ENCODE measurements around the gene OGDH.

Gene OGDH

DNA sequence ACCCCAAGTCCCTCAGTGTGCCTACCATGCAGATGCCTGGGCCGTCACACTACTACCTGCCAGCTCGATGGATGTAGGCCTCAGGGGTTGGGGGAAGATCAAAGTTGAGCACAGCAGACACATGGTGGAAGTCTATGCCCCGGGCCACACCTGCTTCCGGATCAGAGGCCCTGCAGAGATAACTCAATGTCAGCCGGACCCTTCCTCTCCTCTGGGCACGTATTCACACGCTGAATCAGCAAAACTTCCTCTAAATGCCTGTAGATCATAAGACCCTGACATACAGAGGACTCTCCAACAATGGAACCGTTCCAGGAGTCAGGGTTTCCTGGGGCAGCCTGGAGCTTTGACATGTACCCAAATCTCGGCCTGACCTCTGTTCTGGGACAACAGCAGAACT, 36.5 kb upstream of the OGDH start:
- Histone ChIP-seq H3K27ac (ENCODE audit: low read length) (no peak overlapping the region), H3K9me2 (replicated peaks; ENCODE audit: insufficient read depth, low read length) (no peaks in the 10 kb centered on the region), H3F3A (ENCODE audit: insufficient read depth, low read length) (peaks cover 22% of the 10 kb centered on the region; the same call in 1 of the 2 replicates), H3K36me3 (replicated peaks; ENCODE audit: insufficient read depth, low read length) (peaks cover 16% of the 10 kb centered on the region), H3K9me3 (replicated peaks; ENCODE audit: insufficient read depth, low read length) (no peaks in the 10 kb centered on the region), H3K79me2 (ENCODE audit: low read length) (peaks cover 64% of the 10 kb centered on the region), H3K4me2 (ENCODE audit: low read depth, low read length) (no peak overlapping the region), H3K9ac (ENCODE audit: low read length) (no peak overlapping the region), H3K4me3 (ENCODE audit: low read length) (no peak overlapping the region), H2AFZ (ENCODE audit: low read length) (no peak overlapping the region), H4K20me1 (ENCODE audit: insufficient read depth, low read length) (no peaks in the 10 kb centered on the region), H3K4me1 (ENCODE audit: low read length) (peaks cover 6% of the 10 kb centered on the region), H3K27me3 (replicated peaks; ENCODE audit: insufficient read depth, low read length) (no peaks in the 10 kb centered on the region)
- DNase-seq = no peak
- TF ChIP-seq, protein P1, sequence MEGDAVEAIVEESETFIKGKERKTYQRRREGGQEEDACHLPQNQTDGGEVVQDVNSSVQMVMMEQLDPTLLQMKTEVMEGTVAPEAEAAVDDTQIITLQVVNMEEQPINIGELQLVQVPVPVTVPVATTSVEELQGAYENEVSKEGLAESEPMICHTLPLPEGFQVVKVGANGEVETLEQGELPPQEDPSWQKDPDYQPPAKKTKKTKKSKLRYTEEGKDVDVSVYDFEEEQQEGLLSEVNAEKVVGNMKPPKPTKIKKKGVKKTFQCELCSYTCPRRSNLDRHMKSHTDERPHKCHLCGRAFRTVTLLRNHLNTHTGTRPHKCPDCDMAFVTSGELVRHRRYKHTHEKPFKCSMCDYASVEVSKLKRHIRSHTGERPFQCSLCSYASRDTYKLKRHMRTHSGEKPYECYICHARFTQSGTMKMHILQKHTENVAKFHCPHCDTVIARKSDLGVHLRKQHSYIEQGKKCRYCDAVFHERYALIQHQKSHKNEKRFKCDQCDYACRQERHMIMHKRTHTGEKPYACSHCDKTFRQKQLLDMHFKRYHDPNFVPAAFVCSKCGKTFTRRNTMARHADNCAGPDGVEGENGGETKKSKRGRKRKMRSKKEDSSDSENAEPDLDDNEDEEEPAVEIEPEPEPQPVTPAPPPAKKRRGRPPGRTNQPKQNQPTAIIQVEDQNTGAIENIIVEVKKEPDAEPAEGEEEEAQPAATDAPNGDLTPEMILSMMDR (IDR thresholded peaks at IDR 0.05; ENCODE audit: low read length) = no peak
- TF ChIP-seq EZH2phosphoT487 (IDR thresholded peaks at IDR 0.05; ENCODE audit: low read length) = no peak
- no peak for TF ChIP-seq EZH2 (optimal IDR thresholded peaks at IDR 0.05; ENCODE audit: low read depth, low read length)

DNA sequence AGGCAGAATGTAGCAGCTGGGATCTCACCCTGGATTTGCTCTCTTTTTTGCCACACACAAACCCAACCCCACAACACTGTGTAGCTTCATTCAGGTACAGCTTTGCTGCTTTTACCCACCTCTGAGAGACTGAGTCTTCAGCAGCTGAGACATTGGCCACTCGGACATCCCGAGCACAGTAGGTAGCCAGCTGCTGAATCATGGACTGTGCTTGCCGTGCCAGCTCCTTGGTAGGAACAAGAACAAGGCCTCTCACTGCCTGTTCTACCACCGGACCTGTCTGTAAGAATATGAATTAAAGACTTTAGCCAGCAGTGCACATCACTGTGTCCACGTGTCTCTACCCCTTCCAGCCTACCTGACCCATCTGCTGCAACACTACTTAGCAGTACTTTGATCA, 33.7 kb upstream of the OGDH start:
- Histone ChIP-seq H3K9me3 (replicated peaks; ENCODE audit: insufficient read depth, low read length) (no peaks in the 10 kb centered on the region), H3K4me2 (ENCODE audit: low read depth, low read length) (peak overlapping the region; percentile 59), H3K4me3 (ENCODE audit: low read length) (peak overlapping the region; percentile 95), H3K9me2 (replicated peaks; ENCODE audit: insufficient read depth, low read length) (no peaks in the 10 kb centered on the region), H3K9ac (ENCODE audit: low read length) (peak overlapping the region; percentile 93), H3K4me1 (ENCODE audit: low read length) (peaks cover 8% of the 10 kb centered on the region), H4K20me1 (ENCODE audit: insufficient read depth, low read length) (no peaks in the 10 kb centered on the region), H3K27me3 (replicated peaks; ENCODE audit: insufficient read depth, low read length) (no peaks in the 10 kb centered on the region), H2AFZ (ENCODE audit: low read length) (no peak overlapping the region), H3K79me2 (ENCODE audit: low read length) (peaks cover 63% of the 10 kb centered on the region), H3F3A (ENCODE audit: insufficient read depth, low read length) (peaks cover 14% of the 10 kb centered on the region; the same call in 1 of the 2 replicates), H3K27ac (ENCODE audit: low read length) (no peak overlapping the region), H3K36me3 (replicated peaks; ENCODE audit: insufficient read depth, low read length) (peaks cover 14% of the 10 kb centered on the region)
- no peak for TF ChIP-seq EZH2phosphoT487 (IDR thresholded peaks at IDR 0.05; ENCODE audit: low read length)
- TF ChIP-seq EZH2 (optimal IDR thresholded peaks at IDR 0.05; ENCODE audit: low read depth, low read length) = no peak
- TF ChIP-seq, protein P1 (IDR thresholded peaks at IDR 0.05; ENCODE audit: low read length) = no peak
- no peak for DNase-seq

DNA sequence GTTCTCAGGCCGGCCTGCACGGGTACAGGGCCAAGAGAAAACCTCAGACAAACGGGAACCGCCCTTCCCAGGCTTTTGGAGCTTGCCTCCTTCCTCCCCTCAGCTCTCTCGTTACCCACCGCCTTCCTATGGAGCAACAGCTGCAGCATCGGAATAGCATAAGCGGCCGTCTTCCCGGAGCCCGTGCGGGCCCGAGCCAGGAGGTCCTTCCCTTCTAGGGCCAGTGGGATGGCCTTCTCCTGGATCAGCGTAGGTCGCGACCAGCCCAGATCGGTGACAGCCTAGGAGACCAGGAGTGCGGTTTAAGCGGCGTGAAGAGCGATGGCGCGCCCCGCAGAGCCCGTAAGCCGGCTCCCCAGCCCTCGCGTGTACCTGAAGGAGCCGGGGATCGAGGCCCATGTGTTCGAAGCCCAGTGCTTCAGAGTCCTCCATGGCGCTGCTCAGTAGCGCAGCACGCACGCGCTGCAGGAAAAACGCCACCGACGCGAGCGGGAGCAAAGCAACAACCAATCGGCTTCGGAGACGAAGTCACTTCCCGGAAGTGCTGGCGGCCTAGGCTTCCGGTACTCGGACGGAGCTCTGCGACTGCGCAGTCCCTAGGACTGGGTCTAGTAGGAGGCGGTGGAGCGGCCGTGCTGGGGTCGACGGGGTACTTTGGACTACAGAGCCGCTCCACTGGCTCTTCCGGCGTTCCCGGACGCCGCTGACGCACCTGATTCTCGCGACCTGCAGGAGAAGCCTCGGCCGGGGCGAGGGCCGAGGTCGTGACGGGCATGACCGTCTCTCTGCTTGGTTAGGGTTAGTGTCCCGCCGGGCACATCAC, 32.8 kb upstream of the OGDH start, which contains the start of gene DDX56:
Gene DDX56, minus strand, starts transcription at position 445 of the 823 bp plus-strand sequence. Its CDS starts 13 bp downstream, at position 432.
- H3K79me2 ChIP-seq (ENCODE audit: low read length) = peaks cover 66% of the 10 kb centered on the region
- no peak for TF ChIP-seq EZH2 (optimal IDR thresholded peaks at IDR 0.05; ENCODE audit: low read depth, low read length)
- TF ChIP-seq, protein P1 (IDR thresholded peaks at IDR 0.05; ENCODE audit: low read length) = no peak
- TF ChIP-seq EZH2phosphoT487 (IDR thresholded peaks at IDR 0.05; ENCODE audit: low read length) = no peak

More for the DNA sequence above, 32.8 kb upstream of the OGDH start, which contains the start of gene DDX56:
- Histone ChIP-seq H3K4me1 (ENCODE audit: low read length) (peaks cover 8% of the 10 kb centered on the region), H3K9me3 (replicated peaks; ENCODE audit: insufficient read depth, low read length) (no peaks in the 10 kb centered on the region), H3F3A (ENCODE audit: insufficient read depth, low read length) (peaks cover 9% of the 10 kb centered on the region; the same call in 1 of the 2 replicates), H3K36me3 (replicated peaks; ENCODE audit: insufficient read depth, low read length) (peaks cover 11% of the 10 kb centered on the region), H3K9ac (ENCODE audit: low read length) (peak within 1 kb of the TSS; percentile 93), H3K4me3 (ENCODE audit: low read length) (peak within 1 kb of the TSS; percentile 95), H2AFZ (ENCODE audit: low read length) (peak within 1 kb of the TSS; percentile 80), H3K27me3 (replicated peaks; ENCODE audit: insufficient read depth, low read length) (no peaks in the 10 kb centered on the region), H3K9me2 (replicated peaks; ENCODE audit: insufficient read depth, low read length) (no peaks in the 10 kb centered on the region), H4K20me1 (ENCODE audit: insufficient read depth, low read length) (no peaks in the 10 kb centered on the region), H3K27ac (ENCODE audit: low read length) (peak within 1 kb of the TSS; percentile 51; the same call in 1 of the 2 replicates), H3K4me2 (ENCODE audit: low read depth, low read length) (peak within 1 kb of the TSS; percentile 76)
- DNase-seq = peak; percentile 98
